GM18951 (cell line): ENCODE data around the gene TDP1.

Experiments
- POLR2A ChIP-seq: IDR thresholded peaks from 4 replicates; pipeline ENCODE4 v1.6.1; 2011; ENCODE audit warnings: mild to moderate bottlenecking; ENCODE audit not compliant: insufficient read length, insufficient read depth; ENCODE audit errors: extremely low read depth
- in situ Hi-C: fragments of 300-500 bp; cut with MboI; formaldehyde crosslinking; loops from one replicate; pipeline ENCODE4 v1.12.0; 2022; ENCODE audit warnings: low sequenced_read_pairs, mixed read lengths, inconsistent platforms; ENCODE audit not compliant: unreplicated experiment

TDP1 gene

DNA sequence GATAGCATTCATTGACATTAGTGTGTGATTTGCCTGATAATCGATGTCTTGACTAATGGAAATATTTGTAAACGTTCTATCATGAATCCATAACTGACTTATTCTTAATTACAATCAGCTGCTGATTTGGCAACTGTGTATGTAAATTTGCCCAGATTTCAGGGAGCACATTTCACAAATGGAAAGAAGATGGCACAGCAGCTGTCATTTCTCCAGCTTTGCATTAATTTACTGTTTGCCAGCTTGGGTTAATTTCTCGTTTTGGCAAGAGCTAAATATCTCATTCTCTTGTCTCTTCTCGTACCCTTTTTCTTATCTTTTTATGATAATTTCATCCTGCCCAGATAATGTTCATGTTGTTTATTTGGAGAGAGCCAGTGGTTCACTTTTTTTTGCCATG is 22.9 kb downstream of the TDP1 start:
- in situ Hi-C loops = no loop called here
- no peak for TF ChIP-seq POLR2A

DNA sequence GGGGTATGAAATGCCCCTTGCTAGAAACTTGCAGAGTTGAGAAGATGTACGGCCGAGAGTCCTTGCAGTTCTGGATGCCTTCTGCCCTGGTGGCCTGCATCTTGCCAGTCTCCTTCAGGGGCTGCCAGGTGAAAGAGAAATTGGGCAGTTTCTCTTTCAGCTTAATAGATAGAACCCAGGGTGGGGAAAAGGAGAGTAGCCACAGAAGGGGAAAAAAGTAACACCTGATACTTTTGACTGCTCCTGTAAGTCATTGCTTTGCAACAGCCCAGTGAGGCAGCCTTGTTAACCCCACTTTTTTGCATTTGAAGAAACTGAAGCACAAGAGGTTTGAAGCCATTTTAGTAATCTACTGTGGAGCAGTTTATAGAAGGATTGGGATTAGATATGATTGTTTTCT is 27.6 kb downstream of the TDP1 start:
- in situ Hi-C loops = no loop called here
- TF ChIP-seq POLR2A = no peak

DNA sequence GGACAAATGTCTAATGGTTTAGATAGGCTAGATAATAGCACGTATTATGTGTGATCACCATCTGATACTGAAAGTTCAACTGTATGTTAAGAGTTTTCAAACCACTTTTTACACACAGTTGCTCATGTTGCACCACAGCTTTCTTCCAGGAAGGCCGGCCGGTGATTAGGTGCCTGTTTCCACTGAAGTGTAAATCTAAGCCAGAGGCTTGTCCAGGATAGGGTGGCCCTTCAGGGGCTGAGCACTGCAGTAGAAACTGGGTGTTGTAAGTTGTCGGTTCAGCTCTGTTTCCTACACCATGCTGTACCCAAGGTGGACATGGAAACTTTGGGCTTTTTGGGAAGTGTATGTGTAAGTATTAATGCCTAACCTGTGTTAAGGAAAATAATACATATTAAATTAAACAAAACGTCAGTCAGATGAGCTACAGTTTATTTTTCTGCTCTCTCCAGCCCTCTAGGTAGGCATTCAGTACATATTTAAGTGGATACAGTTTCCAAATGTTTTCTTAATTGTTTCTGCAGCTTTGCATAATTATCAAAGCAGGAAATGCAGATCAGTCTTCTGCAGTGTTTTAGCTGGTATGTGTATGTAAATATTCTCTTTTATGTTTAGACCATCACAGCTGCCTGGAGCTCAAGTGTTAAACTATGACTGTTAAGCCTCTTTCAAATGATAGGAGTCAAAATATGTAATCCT is 30.9 kb downstream of the TDP1 start:
- no peak for TF ChIP-seq POLR2A
- in situ Hi-C loops = no loop called here

DNA sequence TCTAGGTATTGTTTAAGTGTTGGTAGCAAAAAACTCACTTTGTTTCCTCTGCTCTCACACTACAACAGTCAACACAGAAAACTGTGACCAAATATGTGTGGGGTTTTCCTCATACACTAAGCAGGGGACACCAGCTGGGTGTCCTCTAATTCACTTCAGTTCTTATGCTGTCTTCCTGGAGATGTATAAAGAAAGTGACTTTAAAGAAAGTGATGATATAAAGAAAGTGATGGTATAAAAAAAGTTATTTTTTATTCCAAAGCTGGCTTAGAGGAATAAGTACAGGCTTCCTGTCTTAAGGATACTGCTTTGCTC is 31.4 kb downstream of the TDP1 start:
- TF ChIP-seq POLR2A = no peak

DNA sequence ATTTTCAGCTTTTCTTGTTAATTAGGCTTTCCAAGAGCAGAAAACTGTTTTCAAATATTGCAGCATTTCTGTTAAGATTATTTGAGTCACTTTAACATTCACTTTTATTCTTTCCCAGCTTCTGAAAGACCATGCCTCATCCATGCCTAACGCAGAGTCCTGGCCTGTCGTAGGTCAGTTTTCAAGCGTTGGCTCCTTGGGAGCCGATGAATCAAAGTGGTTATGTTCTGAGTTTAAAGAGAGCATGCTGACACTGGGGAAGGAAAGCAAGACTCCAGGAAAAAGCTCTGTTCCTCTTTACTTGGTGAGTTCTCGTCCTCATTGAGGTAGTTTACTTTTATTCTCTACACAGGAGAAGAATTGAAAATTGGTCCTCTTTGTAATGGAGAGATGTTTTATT is 33.1 kb downstream of the TDP1 start:
- in situ Hi-C loops = no loop called here
- TF ChIP-seq POLR2A = no peak

More for the DNA sequence above, 31.4 kb downstream of the TDP1 start:
- in situ Hi-C loops = no loop called here

DNA sequence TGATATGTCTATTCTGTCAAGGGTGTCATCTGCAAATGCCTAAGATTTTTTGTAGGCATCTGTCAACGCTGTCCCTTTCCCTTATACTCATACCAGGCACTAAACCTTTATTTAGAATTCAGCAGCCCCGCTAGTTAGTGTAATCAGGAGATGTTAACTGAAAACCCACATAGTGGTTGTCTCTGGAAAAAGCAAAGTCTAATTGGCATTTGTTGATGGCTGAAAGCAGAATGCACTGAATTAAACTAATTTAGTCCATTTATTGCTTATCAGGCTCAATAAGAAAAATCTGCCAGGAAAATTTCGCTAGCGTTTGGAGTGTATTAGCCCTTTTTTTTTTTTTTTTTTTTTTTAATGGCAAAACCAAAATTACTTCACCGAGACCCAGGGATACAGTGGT is 34.5 kb downstream of the TDP1 start:
- in situ Hi-C loops = no loop called here

DNA sequence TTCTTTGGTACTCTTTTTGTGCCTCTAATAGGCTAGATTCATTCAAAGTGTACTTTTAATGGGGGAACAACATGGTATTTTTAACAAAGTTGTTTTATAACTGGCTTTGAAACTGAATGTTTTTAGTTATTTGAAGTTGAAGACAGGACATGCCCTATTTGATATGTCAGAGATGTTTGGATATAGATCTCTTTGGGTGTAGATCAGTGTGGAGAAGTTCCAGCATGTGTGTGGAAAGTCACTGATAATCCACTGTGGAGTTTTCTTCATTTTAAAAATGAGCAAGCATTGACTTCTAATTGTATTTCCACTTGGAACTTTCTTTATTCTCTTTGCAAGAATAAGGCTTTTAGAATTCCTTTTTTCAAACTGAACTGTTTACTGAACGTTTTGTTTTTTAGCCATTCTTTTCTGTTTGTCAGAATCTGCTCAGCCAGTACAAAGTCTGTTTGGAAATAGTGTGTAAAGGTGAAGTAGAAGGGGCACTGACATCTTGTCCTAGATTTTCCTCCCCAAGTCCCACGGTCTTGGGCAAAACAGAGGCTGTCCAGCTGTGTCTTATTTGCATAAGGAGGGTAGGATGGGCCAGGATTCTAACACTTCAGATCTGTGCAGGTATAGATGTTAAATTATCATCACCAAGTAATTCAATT is 35.0 kb downstream of the TDP1 start:
- no peak for TF ChIP-seq POLR2A

More for the DNA sequence above, 34.5 kb downstream of the TDP1 start:
- TF ChIP-seq POLR2A = no peak

DNA sequence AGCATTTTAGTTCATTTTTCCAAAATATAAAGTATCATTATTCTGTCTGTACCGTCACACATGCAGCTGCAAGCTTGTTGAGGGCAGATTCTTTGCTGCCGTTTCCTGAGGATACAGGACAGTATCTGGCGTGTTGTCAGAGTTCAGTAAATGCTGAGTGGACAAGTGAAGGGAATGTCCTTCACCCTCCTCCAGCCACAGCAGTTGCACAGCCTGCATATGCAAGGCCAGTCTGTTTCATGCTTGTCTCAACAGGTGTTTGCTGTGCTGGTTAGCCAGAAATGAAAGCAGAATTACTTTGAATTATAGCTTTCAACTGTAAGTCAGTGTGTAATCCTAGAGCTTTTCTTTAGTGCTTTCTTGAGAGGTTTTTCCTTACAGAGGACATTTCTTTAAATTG is 36.5 kb downstream of the TDP1 start:
- TF ChIP-seq POLR2A = no peak

More for the DNA sequence above, 35.0 kb downstream of the TDP1 start:
- in situ Hi-C loops = no loop called here

DNA sequence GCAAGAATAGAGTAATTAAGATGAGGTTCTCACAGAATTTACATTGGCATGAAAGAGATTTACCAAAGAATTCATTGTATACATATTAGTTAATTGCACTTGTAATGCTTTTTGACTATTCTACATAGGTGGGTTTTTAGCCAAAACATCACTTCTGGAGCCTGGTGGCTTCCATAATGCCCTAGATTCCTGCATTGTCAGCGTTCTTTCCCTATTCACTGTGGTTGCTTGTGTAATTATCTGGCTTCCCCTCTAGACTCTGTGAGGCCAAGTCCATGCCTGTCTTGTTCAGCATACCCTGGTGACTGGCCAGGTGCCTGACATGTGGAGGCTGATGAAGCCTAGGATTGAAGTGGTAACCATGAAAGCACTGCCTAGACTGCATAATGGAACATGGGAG is 41.2 kb downstream of the TDP1 start:
- in situ Hi-C loops = no loop called here
- no peak for TF ChIP-seq POLR2A

More for the DNA sequence above, 36.5 kb downstream of the TDP1 start:
- in situ Hi-C loops = no loop called here

DNA sequence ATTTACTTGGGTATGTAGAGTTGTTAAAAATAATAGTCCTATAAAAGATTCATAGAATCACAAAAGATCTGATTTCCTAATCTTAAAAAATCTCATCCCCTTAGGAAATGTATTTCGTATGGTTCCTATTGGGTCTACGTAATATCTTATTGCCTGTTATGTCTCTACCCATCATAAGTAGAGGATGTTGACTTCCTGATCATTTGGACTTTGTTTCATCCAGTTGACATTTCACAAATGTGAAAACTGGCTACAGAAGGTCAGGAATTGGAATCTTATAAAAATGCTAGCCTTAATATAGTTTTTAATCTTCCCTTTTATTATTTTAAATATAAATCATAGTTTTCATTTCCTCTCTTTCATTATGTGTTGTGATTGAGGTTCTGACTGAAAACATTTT is 45.2 kb downstream of the TDP1 start:
- in situ Hi-C loops = no loop called here
- TF ChIP-seq POLR2A = no peak

DNA sequence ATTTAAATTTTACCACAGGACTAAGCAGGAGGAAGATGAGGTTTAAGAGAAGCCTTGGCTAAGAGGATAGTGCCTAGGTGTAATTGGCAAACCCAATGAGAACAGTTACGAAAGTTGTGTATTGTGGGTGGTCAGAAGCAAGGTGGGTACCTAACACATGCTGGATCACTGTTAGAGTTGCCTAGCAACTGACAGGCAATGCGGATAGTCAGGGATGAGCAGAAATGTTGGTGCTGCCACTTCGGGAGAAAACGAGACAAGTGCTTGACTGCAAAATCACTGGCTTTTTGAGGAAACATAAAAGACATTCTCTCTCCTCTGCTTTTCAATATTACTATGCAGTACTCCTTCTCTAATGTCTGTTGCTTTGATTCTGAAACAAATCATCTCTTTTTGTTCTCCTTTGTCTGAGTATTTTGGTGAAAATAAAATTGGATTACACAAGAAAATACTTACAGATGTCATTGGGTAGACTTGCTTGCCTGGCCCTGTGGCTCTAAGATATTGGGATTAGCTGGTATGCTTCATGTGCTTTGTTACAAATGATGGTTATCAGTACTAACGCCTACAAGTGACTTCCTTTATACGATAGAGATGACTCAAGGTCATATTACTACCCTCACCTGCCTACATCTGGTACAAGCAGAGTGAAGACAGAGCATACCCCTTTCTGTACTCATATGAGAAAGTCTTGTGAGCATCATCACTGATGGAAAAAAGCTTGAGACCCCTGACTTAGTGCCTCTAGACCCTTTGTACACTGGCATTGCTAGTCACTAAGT is 48.0 kb downstream of the TDP1 start:
- in situ Hi-C loops = no loop called here
- TF ChIP-seq POLR2A = no peak

DNA sequence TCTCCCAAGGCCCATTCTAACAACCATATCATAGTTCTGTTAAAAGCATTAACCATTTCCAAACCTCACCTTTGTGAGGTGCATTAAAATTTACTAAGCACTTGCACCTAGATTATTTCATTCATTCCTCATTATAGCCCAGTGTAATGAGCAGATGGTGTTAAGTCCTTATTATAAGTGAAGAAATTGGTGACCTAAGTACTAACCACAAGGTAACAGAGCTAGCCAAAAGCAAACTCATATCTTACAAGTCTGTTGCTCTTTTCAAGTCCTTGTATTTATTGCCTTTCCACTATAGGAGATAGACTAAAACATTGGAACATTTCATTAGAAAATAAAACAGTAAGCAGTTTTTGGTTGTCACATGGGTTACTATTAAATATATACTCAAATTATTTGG is 49.7 kb downstream of the TDP1 start:
- TF ChIP-seq POLR2A = no peak
- in situ Hi-C loops = no loop called here

DNA sequence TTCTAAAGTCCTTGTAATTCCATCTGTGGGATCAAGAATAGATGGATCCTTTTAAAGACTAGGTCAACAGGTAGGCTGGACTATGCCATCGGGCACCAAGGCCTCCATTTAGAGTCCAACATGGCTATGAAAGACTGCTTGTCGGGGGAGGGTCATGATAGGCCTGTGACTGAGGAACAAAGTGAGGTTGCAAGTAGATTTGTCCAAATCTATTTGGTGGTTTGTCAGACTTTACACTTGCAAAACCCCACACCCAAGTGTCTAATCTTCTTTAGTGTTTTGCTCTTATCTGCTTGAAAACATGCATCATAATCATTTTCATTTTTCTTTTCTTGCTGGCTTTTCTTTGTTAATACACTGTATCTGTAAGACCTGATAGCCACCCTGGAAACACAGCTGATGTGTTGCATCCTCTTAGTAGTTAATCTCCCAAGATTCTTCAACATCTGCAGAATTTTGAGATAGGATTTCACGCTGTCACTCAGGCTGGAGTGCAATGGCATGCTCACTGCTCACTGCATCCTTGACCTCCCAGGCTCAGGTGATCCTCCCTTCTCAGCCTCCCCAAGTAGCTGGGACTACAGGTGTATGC is 50.3 kb downstream of the TDP1 start:
- in situ Hi-C loops = no loop called here
- no peak for TF ChIP-seq POLR2A
